Measurements from ENCODE around the gene SLC25A40. TPM values are rescaled to one million over a fixed set of nuclear protein-coding genes. Genes with fewer than 3 reads are reported as not detected.
"Not testable (repeated sequence)": the region's sequence is repeated elsewhere in the genome, so short reads cannot be mapped to it uniquely, and the experiment has no call there.

Gene SLC25A40
- total RNA-seq, 1 donor = 11.6 TPM

DNA sequence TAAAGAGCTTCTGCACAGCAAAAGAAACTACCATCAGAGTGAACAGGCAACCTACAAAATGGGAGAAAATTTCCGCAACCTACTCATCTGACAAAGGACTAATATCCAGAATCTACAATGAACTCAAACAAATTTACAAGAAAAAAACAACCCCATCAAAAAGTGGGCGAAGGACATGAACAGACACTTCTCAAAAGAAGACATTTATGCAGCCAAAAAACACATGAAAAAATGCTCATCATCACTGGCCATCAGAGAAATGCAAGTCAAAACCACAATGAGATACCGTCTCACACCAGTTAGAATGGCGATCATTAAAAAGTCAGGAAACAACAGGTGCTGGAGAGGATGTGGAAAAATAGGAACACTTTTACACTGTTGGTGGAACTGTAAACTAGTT lies 54.1 kb downstream of the SLC25A40 start:
- H2AFZ ChIP-seq (ENCODE audit: low read length); H3K4me3 ChIP-seq (ENCODE audit: insufficient read depth, low read length); H3K36me3 ChIP-seq (ENCODE audit: insufficient read depth, low read length); H3K79me2 ChIP-seq (ENCODE audit: insufficient read depth, low read length); H4K20me1 ChIP-seq (ENCODE audit: insufficient read depth, low read length); H3K4me2 ChIP-seq (ENCODE audit: insufficient read depth, low read length); H3K27me3 ChIP-seq (ENCODE audit: insufficient read depth, low read length); DNase-seq (ENCODE audit: insufficient read length, low spot score, missing footprints); H3K27ac ChIP-seq (ENCODE audit: low read depth, low read length); H3K9me3 ChIP-seq (ENCODE audit: low read depth, low read length); H3K4me1 ChIP-seq (ENCODE audit: insufficient read depth, low read length): not testable (repeated sequence)

GRCh38 chr7:87818336-87818735 lies 57.8 kb downstream of the SLC25A40 start:
- no peak overlapping the region for H3K4me3 ChIP-seq (ENCODE audit: insufficient read depth, low read length)
- H3K27ac ChIP-seq (ENCODE audit: low read depth, low read length) = no peak overlapping the region
- H3K79me2 ChIP-seq (ENCODE audit: insufficient read depth, low read length) = no peaks in the 10 kb centered on the region
- no peak overlapping the region for H2AFZ ChIP-seq (ENCODE audit: low read length)
- no peak overlapping the region for H3K4me2 ChIP-seq (ENCODE audit: insufficient read depth, low read length)
- H3K36me3 ChIP-seq (ENCODE audit: insufficient read depth, low read length) = no peaks in the 10 kb centered on the region
- TF ChIP-seq CTCF (IDR thresholded peaks at IDR 0.05; ENCODE audit: extremely low read depth, low read depth, low read length) = no peak
- H3K27me3 ChIP-seq (ENCODE audit: insufficient read depth, low read length) = no peaks in the 10 kb centered on the region
- no peaks in the 10 kb centered on the region for H4K20me1 ChIP-seq (ENCODE audit: insufficient read depth, low read length)
- no peaks in the 10 kb centered on the region for H3K4me1 ChIP-seq (ENCODE audit: insufficient read depth, low read length)
- DNase-seq (ENCODE audit: insufficient read length, low spot score, missing footprints) = no peak
- H3K9me3 ChIP-seq (ENCODE audit: low read depth, low read length) = no peaks in the 10 kb centered on the region

- no peaks in the 10 kb centered on the region for H3K36me3 ChIP-seq (ENCODE audit: insufficient read depth, low read length)
- no peaks in the 10 kb centered on the region for H3K27me3 ChIP-seq (ENCODE audit: insufficient read depth, low read length)
- H3K4me2 ChIP-seq (ENCODE audit: insufficient read depth, low read length) = no peak overlapping the region
- DNase-seq (ENCODE audit: insufficient read length, low spot score, missing footprints) = no peak
- TF ChIP-seq CTCF (IDR thresholded peaks at IDR 0.05; ENCODE audit: extremely low read depth, low read depth, low read length) = no peak
- no peaks in the 10 kb centered on the region for H3K79me2 ChIP-seq (ENCODE audit: insufficient read depth, low read length)
- no peak overlapping the region for H3K27ac ChIP-seq (ENCODE audit: low read depth, low read length)
- H3K4me1 ChIP-seq (ENCODE audit: insufficient read depth, low read length) = no peaks in the 10 kb centered on the region
- no peak overlapping the region for H3K4me3 ChIP-seq (ENCODE audit: insufficient read depth, low read length)
- no peaks in the 10 kb centered on the region for H3K9me3 ChIP-seq (ENCODE audit: low read depth, low read length)
- H2AFZ ChIP-seq (ENCODE audit: low read length) = no peak overlapping the region
- H4K20me1 ChIP-seq (ENCODE audit: insufficient read depth, low read length) = no peaks in the 10 kb centered on the region
Observed at GRCh38 chr7:87816389-87816788, 59.8 kb downstream of the SLC25A40 start.

- no peak for DNase-seq (ENCODE audit: insufficient read length, low spot score, missing footprints)
- Histone ChIP-seq H3K79me2 (ENCODE audit: insufficient read depth, low read length) (no peaks in the 10 kb centered on the region), H3K4me1 (ENCODE audit: insufficient read depth, low read length) (no peaks in the 10 kb centered on the region), H3K36me3 (ENCODE audit: insufficient read depth, low read length) (no peaks in the 10 kb centered on the region), H3K4me2 (ENCODE audit: insufficient read depth, low read length) (no peak overlapping the region), H2AFZ (ENCODE audit: low read length) (no peak overlapping the region), H3K27me3 (ENCODE audit: insufficient read depth, low read length) (no peaks in the 10 kb centered on the region), H4K20me1 (ENCODE audit: insufficient read depth, low read length) (no peaks in the 10 kb centered on the region), H3K27ac (ENCODE audit: low read depth, low read length) (no peak overlapping the region), H3K9me3 (ENCODE audit: low read depth, low read length) (no peaks in the 10 kb centered on the region), H3K4me3 (ENCODE audit: insufficient read depth, low read length) (no peak overlapping the region)
- no peak for TF ChIP-seq CTCF (IDR thresholded peaks at IDR 0.05; ENCODE audit: extremely low read depth, low read depth, low read length)
Observed at GRCh38 chr7:87810726-87811125, 65.4 kb downstream of the SLC25A40 start.
